ENCODE data around the gene SRGAP3. TPM values are rescaled to one million over a fixed set of nuclear protein-coding genes. Genes with fewer than 3 reads are reported as not detected.

Gene SRGAP3
- total RNA-seq, 1 donor from 2014 or later, result 68.6 TPM

DNA sequence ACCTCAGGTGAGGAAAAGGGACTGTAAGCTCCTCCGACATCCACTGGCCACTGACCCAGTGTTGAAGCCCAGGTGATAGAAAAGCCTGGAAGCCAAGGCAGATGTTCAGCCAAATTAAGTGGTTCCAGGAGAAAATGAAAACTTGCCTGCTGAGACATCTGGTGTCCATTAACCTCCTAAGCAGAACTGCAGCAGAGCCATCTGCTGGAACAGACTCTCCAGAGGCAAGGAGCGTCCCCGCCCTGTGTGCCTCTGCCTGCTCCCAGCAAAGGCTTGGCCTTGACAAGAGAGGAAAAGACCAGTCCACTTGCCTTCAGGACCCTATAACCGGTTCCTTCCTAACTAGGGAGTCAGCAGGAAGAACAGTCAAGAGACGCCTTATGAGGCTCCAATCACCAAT lies 48.2 kb downstream of the SRGAP3 start:
- Mint-ChIP-seq H3K4me3 (no peak overlapping the region), H3K4me1 (peaks cover 27% of the 10 kb centered on the region), H3K27me3 (ENCODE audit: low read depth) (peaks cover 7% of the 10 kb centered on the region)

DNA sequence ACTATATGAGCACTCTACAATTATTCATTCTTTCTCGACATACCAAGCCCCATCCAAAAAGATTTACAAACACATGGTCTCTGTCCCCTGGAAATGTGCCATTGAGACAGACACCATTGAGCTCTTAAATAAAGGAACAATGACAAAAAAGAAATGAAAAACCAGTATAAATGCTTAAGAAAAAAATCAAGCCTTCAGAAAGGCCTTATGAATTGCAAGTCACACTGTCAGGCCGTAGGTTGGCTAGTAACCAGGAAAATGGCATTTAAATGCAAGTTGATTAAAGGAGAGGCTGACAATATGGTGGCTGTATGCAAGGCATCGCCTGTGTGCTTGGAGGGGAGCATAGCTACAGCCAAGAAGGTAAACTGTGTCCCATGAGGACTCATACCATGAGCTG lies 49.7 kb downstream of the SRGAP3 start:
- Mint-ChIP-seq H3K27me3 (ENCODE audit: low read depth) (peaks cover 9% of the 10 kb centered on the region), H3K36me3 (peaks cover 2% of the 10 kb centered on the region), H3K4me3 (no peak overlapping the region), H3K4me1 (peaks cover 27% of the 10 kb centered on the region), H3K9me3 (no peaks in the 10 kb centered on the region), H3K27ac (no peak overlapping the region)
- TF ChIP-seq, protein P1, sequence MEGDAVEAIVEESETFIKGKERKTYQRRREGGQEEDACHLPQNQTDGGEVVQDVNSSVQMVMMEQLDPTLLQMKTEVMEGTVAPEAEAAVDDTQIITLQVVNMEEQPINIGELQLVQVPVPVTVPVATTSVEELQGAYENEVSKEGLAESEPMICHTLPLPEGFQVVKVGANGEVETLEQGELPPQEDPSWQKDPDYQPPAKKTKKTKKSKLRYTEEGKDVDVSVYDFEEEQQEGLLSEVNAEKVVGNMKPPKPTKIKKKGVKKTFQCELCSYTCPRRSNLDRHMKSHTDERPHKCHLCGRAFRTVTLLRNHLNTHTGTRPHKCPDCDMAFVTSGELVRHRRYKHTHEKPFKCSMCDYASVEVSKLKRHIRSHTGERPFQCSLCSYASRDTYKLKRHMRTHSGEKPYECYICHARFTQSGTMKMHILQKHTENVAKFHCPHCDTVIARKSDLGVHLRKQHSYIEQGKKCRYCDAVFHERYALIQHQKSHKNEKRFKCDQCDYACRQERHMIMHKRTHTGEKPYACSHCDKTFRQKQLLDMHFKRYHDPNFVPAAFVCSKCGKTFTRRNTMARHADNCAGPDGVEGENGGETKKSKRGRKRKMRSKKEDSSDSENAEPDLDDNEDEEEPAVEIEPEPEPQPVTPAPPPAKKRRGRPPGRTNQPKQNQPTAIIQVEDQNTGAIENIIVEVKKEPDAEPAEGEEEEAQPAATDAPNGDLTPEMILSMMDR (IDR thresholded peaks at IDR 0.05; ENCODE audit: unreplicated experiment), result no peak
- DNase-seq (ENCODE audit: low spot score in 2 of 2, unreplicated experiment in 2 of 2), result no peak

More for the DNA sequence above, 48.2 kb downstream of the SRGAP3 start:
- Mint-ChIP-seq H3K36me3 (peaks cover 2% of the 10 kb centered on the region), H3K9me3 (no peaks in the 10 kb centered on the region), H3K27ac (no peak overlapping the region)
- TF ChIP-seq, protein P1 (IDR thresholded peaks at IDR 0.05; ENCODE audit: unreplicated experiment), result no peak
- DNase-seq (ENCODE audit: low spot score in 2 of 2, unreplicated experiment in 2 of 2), result no peak

DNA sequence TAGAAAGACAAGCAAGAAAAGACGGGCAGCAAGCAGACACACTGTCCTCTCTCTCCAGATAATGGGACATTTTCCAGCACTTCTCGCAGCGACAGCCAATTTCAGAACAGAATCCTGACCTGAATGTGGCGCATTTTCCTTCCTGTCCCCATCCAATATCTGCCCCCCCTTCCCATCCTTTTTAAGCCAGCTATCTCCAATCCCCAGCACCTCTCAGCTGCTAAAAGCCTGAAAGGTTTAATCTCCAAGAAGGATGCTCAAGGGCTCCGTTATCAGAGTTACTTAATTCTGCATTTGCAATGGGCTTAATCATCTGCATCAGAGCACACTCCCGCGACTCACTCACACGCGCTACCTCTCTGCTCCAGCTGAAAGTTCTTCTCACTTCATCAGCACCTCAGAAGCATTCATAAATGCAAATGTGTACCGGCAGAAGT lies 50.5 kb downstream of the SRGAP3 start:
- TF ChIP-seq, protein P1 (IDR thresholded peaks at IDR 0.05; ENCODE audit: unreplicated experiment), result no peak
- Mint-ChIP-seq H3K4me3 (no peak overlapping the region), H3K4me1 (peaks cover 19% of the 10 kb centered on the region), H3K36me3 (peaks cover 2% of the 10 kb centered on the region), H3K27me3 (ENCODE audit: low read depth) (peaks cover 9% of the 10 kb centered on the region), H3K9me3 (no peaks in the 10 kb centered on the region), H3K27ac (no peak overlapping the region)
- DNase-seq (ENCODE audit: low spot score in 2 of 2, unreplicated experiment in 2 of 2), result no peak

DNA sequence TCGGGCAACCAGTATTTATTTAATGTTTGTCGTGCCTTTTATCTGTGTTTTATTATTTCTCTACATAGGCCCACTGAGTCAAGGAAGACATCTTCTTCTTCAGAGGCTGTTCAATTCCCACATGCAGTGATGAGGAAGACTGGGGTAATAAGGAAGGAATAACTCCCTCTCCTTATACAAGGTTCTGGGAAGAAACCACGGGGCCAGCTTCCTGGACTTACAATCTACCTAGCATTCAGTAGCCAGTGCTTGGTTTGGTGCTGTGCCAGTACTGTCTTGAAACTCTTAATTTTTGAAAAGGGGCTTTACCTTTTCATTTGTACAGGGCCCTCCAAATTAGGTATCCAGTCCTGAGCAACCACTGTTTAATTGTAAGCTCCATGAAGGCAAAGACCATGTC lies 51.2 kb downstream of the SRGAP3 start:
- H3K27me3 Mint-ChIP-seq (ENCODE audit: low read depth), result peaks cover 9% of the 10 kb centered on the region
- no peaks in the 10 kb centered on the region for H3K9me3 Mint-ChIP-seq
- no peak for DNase-seq (ENCODE audit: low spot score in 2 of 2, unreplicated experiment in 2 of 2)
- H3K36me3 Mint-ChIP-seq, result peaks cover 4% of the 10 kb centered on the region
- H3K4me3 Mint-ChIP-seq, result no peak overlapping the region
- TF ChIP-seq, protein P1 (IDR thresholded peaks at IDR 0.05; ENCODE audit: unreplicated experiment), result no peak
- peaks cover 12% of the 10 kb centered on the region for H3K4me1 Mint-ChIP-seq
- no peak overlapping the region for H3K27ac Mint-ChIP-seq

DNA sequence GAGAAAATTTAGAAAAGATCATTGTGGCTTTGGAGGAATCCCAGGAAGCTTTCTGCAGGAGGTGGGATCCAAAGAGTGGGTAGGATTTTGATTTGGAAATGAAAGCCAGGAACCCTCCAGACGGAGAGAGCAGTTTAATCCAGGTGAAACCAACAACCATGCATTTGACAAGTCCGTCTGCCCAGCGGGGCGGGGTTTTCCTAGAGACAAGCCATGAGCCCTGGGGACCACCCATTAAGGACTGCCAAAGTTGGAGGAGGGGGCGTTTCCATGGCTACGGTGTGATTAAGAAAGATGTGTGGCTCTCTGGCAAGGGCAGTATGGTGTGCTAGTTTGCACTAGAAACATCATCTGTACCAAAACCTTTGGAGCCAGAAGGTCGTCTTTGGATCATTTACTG lies 53.4 kb downstream of the SRGAP3 start:
- Mint-ChIP-seq H3K27ac (no peak overlapping the region), H3K27me3 (ENCODE audit: low read depth) (peaks cover 9% of the 10 kb centered on the region), H3K9me3 (peaks cover 3% of the 10 kb centered on the region), H3K4me1 (peaks cover 10% of the 10 kb centered on the region), H3K4me3 (no peak overlapping the region), H3K36me3 (peaks cover 22% of the 10 kb centered on the region)
- TF ChIP-seq, protein P1 (IDR thresholded peaks at IDR 0.05; ENCODE audit: unreplicated experiment), result no peak
- no peak for DNase-seq (ENCODE audit: low spot score in 2 of 2, unreplicated experiment in 2 of 2)

DNA sequence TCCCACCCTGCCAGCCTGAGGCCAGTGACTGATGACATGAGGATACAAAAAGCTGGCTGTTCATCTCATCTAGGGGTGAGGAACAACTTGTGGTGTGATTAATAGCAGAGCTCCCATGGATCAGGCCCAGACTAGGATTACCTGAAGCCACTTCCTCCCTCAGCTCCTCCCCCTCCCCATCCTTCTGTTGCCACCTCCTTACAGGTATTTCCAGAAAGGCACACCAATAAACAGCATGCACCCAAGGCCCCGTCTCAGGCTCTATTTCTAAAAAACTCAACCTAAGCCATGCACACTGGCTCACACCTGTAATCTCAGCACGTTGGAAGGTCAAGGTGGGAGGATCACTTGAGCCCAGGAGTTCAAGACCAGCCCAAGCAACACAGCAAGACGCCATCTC lies 54.1 kb downstream of the SRGAP3 start:
- DNase-seq (ENCODE audit: low spot score in 2 of 2, unreplicated experiment in 2 of 2), result no peak
- no peak overlapping the region for H3K27ac Mint-ChIP-seq
- peaks cover 10% of the 10 kb centered on the region for H3K4me1 Mint-ChIP-seq
- peaks cover 9% of the 10 kb centered on the region for H3K27me3 Mint-ChIP-seq (ENCODE audit: low read depth)
- H3K36me3 Mint-ChIP-seq, result peaks cover 24% of the 10 kb centered on the region
- TF ChIP-seq, protein P1 (IDR thresholded peaks at IDR 0.05; ENCODE audit: unreplicated experiment), result no peak
- peaks cover 3% of the 10 kb centered on the region for H3K9me3 Mint-ChIP-seq
- H3K4me3 Mint-ChIP-seq, result no peak overlapping the region
